GM12878 (cell line): ENCODE data around the gene MRPL36. TPM values are rescaled to one million over a fixed set of nuclear protein-coding genes. Genes with fewer than 3 reads are reported as not detected.

ENCODE experiments used
- ATAC-seq: fragments of 200-7000 bp; cut with Tn5 transposase; 3 replicates; pipeline ENCODE4 v1.9.1; 2020; ENCODE audit warnings: mild to moderate bottlenecking, moderate library complexity
- BruUV-seq: library from RNA; stranded (reverse); fragments of 400-500 nt; replicated peaks from 2 replicates; lab custom pipeline; 2021; lab: Mats Ljungman, UMichigan
- CTCF ChIA-PET: fragments of 300-600 bp; sonication (Branson Sonifier 250); formaldehyde crosslinking; extraction: SDS; loops from one replicate; lab custom pipeline; 2021; ENCODE audit warnings: inconsistent platforms; lab: Yijun Ruan, JAX
- POLR2A ChIA-PET: fragments of 350-600 bp; formaldehyde crosslinking; extraction: SDS; loops from one replicate; lab custom pipeline; 2021; ENCODE audit warnings: inconsistent platforms; lab: Charles Lee
- RAD21 ChIA-PET: fragments of 300-600 bp; sonication (Branson Sonifier 250); formaldehyde crosslinking; loops from one replicate; lab custom pipeline; 2023; ENCODE audit warnings: antibody characterized with exemption; ENCODE audit not compliant: unreplicated experiment; lab: Charles Lee
- SMC1A ChIA-PET: fragments of 300-600 bp; sonication (Branson Sonifier 250); formaldehyde crosslinking; loops from one replicate; lab custom pipeline; 2023; ENCODE audit not compliant: unreplicated experiment, uncharacterized antibody; lab: Charles Lee
- DNase-seq: peaks from one replicate; pipeline ENCODE4 v3.0.0-alpha.2; 2011; ENCODE audit warnings: low read depth, low spot score
- FAIRE-seq: peaks from 3 replicates; lab custom pipeline; 2011; peaks lifted over from hg19 to GRCh38; lab: Jason Lieb, UNC
- H2AFZ ChIP-seq: 2 replicates; pipeline ENCODE4 v1.6.0; 2011; ENCODE audit warnings: low read depth, low read length, control low read depth; ENCODE audit not compliant: control insufficient read depth
- H3K27ac ChIP-seq: 2 replicates; pipeline ENCODE4 v1.5.1; 2011; ENCODE audit warnings: control low read depth; ENCODE audit not compliant: control insufficient read depth, insufficient read depth
- H3K27me3 ChIP-seq, 2 experiments: replicated peaks in 1 of 2; 2 replicates each; pipeline versions ENCODE4 v1.6.0 to v1.6.1; 2011; ENCODE audit warnings: low read length in 1 of 2; ENCODE audit not compliant: control insufficient read depth in 2 of 2, insufficient read depth in 2 of 2
- H3K36me3 ChIP-seq, 2 experiments: 2 replicates each; pipeline ENCODE4 v1.5.1; 2011; ENCODE audit warnings: low read length in 1 of 2; ENCODE audit not compliant: control insufficient read depth in 2 of 2, insufficient read depth in 2 of 2
- H3K4me1 ChIP-seq: 2 replicates; pipeline ENCODE4 v1.6.1; 2011; ENCODE audit warnings: mild to moderate bottlenecking, low read length, moderate library complexity, mixed read lengths; ENCODE audit not compliant: control insufficient read depth, insufficient read depth
- H3K4me2 ChIP-seq: 2 replicates; pipeline ENCODE4 v1.6.0; 2011; ENCODE audit warnings: control low read depth; ENCODE audit not compliant: control insufficient read depth, insufficient read depth
- H3K4me3 ChIP-seq: fragments of 200-600 bp; sonication (generic); 2 replicates; pipeline ENCODE4 v1.5.1; 2016
- H3K79me2 ChIP-seq: 2 replicates; pipeline ENCODE4 v1.6.0; 2011; ENCODE audit warnings: low read length; ENCODE audit not compliant: control insufficient read depth, insufficient read depth
- H3K9ac ChIP-seq: 2 replicates; pipeline ENCODE4 v1.8.0; 2011; ENCODE audit warnings: low read length, control low read depth, mixed read lengths; ENCODE audit not compliant: control insufficient read depth, insufficient read depth
- H3K9me3 ChIP-seq: replicated peaks from 3 replicates; pipeline ENCODE4 v1.5.1; 2011; ENCODE audit warnings: mild to moderate bottlenecking, low read length; ENCODE audit not compliant: control insufficient read depth, insufficient read depth
- H4K20me1 ChIP-seq: 2 replicates; pipeline ENCODE4 v1.6.0; 2011; ENCODE audit not compliant: control insufficient read depth, insufficient read depth
- ATF7 ChIP-seq: fragments of 450-650 bp; IDR thresholded peaks from 2 replicates; pipeline ENCODE4 v1.6.1; 2016; ENCODE audit warnings: low read depth, mild to moderate bottlenecking
- EP300 ChIP-seq, 2 experiments: fragments of 150-350 bp in 1 of 2; IDR thresholded peaks; 2 replicates each; pipeline ENCODE4 v1.6.1; 2011 to 2012; ENCODE audit warnings: low read depth in 2 of 2, low read length in 2 of 2, borderline replicate concordance in 1 of 2, improper control_type of control experiment in 1 of 2, inconsistent platforms in 1 of 2; ENCODE audit not compliant: control insufficient read depth in 1 of 2
- EZH2 ChIP-seq: IDR thresholded peaks from 2 replicates; pipeline ENCODE4 v1.6.1; 2012; ENCODE audit warnings: low read depth, mild to moderate bottlenecking, control low read depth, inconsistent platforms, low read length, borderline replicate concordance; ENCODE audit not compliant: control insufficient read depth
- FOS ChIP-seq: IDR thresholded peaks from 3 replicates; pipeline ENCODE4 v1.6.1; 2011; ENCODE audit warnings: borderline replicate concordance; ENCODE audit not compliant: insufficient read length; ENCODE audit errors: extremely low read depth
- FOXM1 ChIP-seq: IDR thresholded peaks from 2 replicates; pipeline ENCODE4 v1.6.1; 2012; ENCODE audit warnings: low read depth, mild to moderate bottlenecking, inconsistent platforms, low read length, moderate library complexity
- HDAC2 ChIP-seq: fragments of 200-600 bp; sonication (generic); IDR thresholded peaks from 2 replicates; pipeline ENCODE4 v1.6.1; 2017
- KDM1A ChIP-seq: fragments of 200-600 bp; sonication (generic); IDR thresholded peaks from 2 replicates; pipeline ENCODE4 v1.6.1; 2016; ENCODE audit warnings: borderline replicate concordance
- MTA3 ChIP-seq: IDR thresholded peaks from 2 replicates; pipeline ENCODE4 v1.6.1; 2012; ENCODE audit warnings: low read length, inconsistent platforms, borderline replicate concordance
- PAX8 ChIP-seq: fragments of 450-650 bp; IDR thresholded peaks from 2 replicates; pipeline ENCODE4 v1.6.1; 2017; ENCODE audit warnings: mild to moderate bottlenecking, moderate library complexity
- PML ChIP-seq: IDR thresholded peaks from 2 replicates; pipeline ENCODE4 v1.6.1; 2012; ENCODE audit warnings: low read length, inconsistent platforms
- SPI1 ChIP-seq: IDR thresholded peaks from 2 replicates; pipeline ENCODE4 v1.6.1; 2011; ENCODE audit warnings: low read depth, mild to moderate bottlenecking, low read length, moderate library complexity, borderline replicate concordance; ENCODE audit not compliant: insufficient read depth
- WGBS: methylation state at CpG from one replicate; pipeline ENCODE4 v1.1.6; 2016; ENCODE audit warnings: low lambda C conversion rate; ENCODE audit not compliant: insufficient replicate concordance, insufficient coverage; ENCODE audit errors: missing lambda C conversion rate; 5-methylcytosine and 5-hydroxymethylcytosine counted together
- in situ Hi-C: fragments of 300-500 bp; cut with MboI; formaldehyde crosslinking; loops from 9 replicates; pipeline ENCODE4 v1.14.3; 2018; ENCODE audit warnings: mixed read lengths
- intact Hi-C: fragments of 100-400 bp; cut with micrococcal nuclease; formaldehyde crosslinking; loops from one replicate; pipeline ENCODE4 v1.14.2; 2022; ENCODE audit not compliant: unreplicated experiment
- polyA plus RNA-seq, 11 experiments: library from polyadenylated mRNA; depleted of rRNA in 4 of 11; unstranded in 6 of 11; stranded (reverse) in 5 of 11; fragments of >200 nt; fragmentation: Nextera tagmentation in 4 of 11; fragmentation: Illumina TruSeq in 1 of 11; extraction: Ambion mirVana in 4 of 11; extraction: Trizol in 1 of 11; gene quantifications; 1 replicate in 1 of 11; 2 replicates in 10 of 11; pipeline versions ENCODE4 v1.2.1 to v1.2.3, GENCODE V29; 2011 to 2016; ENCODE audit warnings: inconsistent platforms in 2 of 11, missing spikeins in 2 of 11, low read depth in 1 of 11
- total RNA-seq, 4 experiments: library from RNA; depleted of rRNA in 3 of 4; stranded (reverse); fragments of >200 nt in 3 of 4; fragmentation: Illumina TruSeq in 1 of 4; extraction: Trizol in 1 of 4; gene quantifications; 2 replicates each; pipeline versions ENCODE4 v1.2.1 to v1.2.3, GENCODE V29; 2013 to 2021
- TF ChIP-seq, protein P1 (sequence below): fragments of 450-650 bp; formaldehyde crosslinking; IDR thresholded peaks from 2 replicates; pipeline ENCODE4 v1.4.0; 2022; ENCODE audit warnings: mild to moderate bottlenecking, moderate library complexity
- TF ChIP-seq, protein P2 (sequence below): fragments of 450-650 bp; IDR thresholded peaks from 2 replicates; pipeline ENCODE4 v1.6.1; 2017; ENCODE audit warnings: borderline replicate concordance

Gene MRPL36
- total and polyA plus RNA-seq, 10 of the 15 experiments (the other 5 are each of a cell fraction or from before 2014, with no cell fraction given), result 89.2 to 559 (median 152) TPM

DNA sequence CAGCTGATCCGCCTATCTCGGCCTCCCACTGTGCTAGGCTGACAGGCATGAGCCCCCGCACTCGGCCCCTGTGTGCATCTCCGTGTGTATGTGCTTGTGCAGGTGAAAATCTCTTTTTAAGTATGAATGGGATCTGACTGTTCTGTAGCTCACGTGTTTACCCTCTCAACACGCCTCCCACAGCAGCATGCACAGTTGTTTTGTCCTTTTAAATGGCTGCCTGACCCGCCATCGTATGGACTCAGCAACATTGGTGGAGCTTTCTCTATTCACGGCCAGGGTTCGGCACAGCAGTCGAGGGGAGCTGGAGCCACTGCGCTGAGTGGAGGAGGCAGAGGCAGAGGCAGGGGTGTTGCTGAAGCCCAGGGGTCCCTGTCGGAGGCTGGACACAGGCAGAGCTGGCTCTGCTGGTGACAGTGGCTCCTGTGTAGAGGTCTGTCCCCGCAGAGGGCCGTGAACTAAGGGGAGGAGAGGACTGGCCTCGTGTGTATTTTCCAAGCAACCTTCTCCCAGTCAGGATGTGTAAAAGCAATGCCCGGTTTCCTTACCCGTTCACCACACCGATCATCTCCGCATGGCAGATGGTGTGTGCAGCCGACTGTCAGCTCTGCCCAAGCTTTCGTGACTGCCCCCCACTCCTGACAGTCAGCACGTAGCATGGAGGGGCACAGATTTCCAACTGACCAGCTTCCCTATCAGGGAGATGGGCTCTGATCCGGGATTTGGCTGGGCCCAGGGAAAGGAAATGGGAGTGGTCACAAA is 37.3 kb downstream of the MRPL36 start:
- no TSS peak for BruUV-seq
- POLR2A ChIA-PET, result no interaction called here

More for the DNA sequence above, 37.3 kb downstream of the MRPL36 start:
- H3K36me3 ChIP-seq, result no peaks in the 10 kb centered on the region
- no peak overlapping the region for H3K4me3 ChIP-seq
- TF ChIP-seq EP300 (IDR thresholded peaks at IDR 0.05; ENCODE audit: borderline replicate concordance in 1 of 2, control insufficient read depth in 1 of 2, low read depth in 2 of 2, low read length in 2 of 2) (no peak), FOS (no peak), FOXM1 (no peak), PAX8 (no peak), SPI1 (no peak), KDM1A (no peak), HDAC2 (no peak), EZH2 (no peak), MTA3 (no peak), PML (no peak), ATF7 (no peak)
- TF ChIP-seq, protein P1, sequence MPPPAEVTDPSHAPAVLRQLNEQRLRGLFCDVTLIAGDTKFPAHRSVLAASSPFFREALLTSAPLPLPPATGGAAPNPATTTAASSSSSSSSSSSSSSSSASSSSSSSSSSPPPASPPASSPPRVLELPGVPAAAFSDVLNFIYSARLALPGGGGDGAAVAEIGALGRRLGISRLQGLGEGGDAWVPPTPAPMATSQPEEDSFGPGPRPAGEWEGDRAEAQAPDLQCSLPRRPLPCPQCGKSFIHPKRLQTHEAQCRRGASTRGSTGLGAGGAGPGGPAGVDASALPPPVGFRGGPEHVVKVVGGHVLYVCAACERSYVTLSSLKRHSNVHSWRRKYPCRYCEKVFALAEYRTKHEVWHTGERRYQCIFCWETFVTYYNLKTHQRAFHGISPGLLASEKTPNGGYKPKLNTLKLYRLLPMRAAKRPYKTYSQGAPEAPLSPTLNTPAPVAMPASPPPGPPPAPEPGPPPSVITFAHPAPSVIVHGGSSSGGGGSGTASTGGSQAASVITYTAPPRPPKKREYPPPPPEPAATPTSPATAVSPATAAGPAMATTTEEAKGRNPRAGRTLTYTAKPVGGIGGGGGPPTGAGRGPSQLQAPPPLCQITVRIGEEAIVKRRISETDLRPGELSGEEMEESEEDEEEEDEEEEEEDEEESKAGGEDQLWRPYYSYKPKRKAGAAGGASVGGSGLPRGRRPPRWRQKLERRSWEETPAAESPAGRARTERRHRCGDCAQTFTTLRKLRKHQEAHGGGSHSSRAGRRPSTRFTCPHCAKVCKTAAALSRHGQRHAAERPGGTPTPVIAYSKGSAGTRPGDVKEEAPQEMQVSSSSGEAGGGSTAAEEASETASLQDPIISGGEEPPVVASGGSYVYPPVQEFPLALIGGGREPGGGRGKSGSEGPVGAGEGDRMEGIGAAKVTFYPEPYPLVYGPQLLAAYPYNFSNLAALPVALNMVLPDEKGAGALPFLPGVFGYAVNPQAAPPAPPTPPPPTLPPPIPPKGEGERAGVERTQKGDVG (CRISPR knock-in tag), result no peak
- TF ChIP-seq, protein P2, sequence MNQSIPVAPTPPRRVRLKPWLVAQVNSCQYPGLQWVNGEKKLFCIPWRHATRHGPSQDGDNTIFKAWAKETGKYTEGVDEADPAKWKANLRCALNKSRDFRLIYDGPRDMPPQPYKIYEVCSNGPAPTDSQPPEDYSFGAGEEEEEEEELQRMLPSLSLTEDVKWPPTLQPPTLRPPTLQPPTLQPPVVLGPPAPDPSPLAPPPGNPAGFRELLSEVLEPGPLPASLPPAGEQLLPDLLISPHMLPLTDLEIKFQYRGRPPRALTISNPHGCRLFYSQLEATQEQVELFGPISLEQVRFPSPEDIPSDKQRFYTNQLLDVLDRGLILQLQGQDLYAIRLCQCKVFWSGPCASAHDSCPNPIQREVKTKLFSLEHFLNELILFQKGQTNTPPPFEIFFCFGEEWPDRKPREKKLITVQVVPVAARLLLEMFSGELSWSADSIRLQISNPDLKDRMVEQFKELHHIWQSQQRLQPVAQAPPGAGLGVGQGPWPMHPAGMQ, result no peak
- H3K4me1 ChIP-seq, result no peaks in the 10 kb centered on the region
- SMC1A ChIA-PET, result interaction anchor here (0.6 to 1.8 kb wide), 3 partner anchors 30 to 57 kb away, joined by 3 to 6 read pairs (median 4); partner anchors contain the start of gene NDUFS6
- no peak overlapping the region for H3K9ac ChIP-seq
- no peak for ATAC-seq
- 50% methylated on average over 25 of the region's 25 CpGs for WGBS
- CTCF ChIA-PET, result interaction anchor here (1.2 to 3.0 kb wide), 5 partner anchors 11 to 278 kb away, joined by 3 to 18 read pairs (median 5); partner anchors contain the start of gene NDUFS6
- FAIRE-seq, result no peak
- H3K4me2 ChIP-seq, result no peak overlapping the region
- in situ Hi-C loops, result no loop called here
- RAD21 ChIA-PET, result interaction anchor here (1.1 to 3.9 kb wide), 3 partner anchors 12 to 39 kb away, joined by 3 to 12 read pairs (median 7); partner anchors contain the start of gene NDUFS6
- H3K27ac ChIP-seq, result no peak overlapping the region
- DNase-seq, result no peak
- no peaks in the 10 kb centered on the region for H3K79me2 ChIP-seq
- no peak overlapping the region for H2AFZ ChIP-seq
- H4K20me1 ChIP-seq, result no peaks in the 10 kb centered on the region
- peaks cover 0 to 3% of the 10 kb centered on the region in 2 experiments; a peak in 2 of 4 replicates for H3K27me3 ChIP-seq
- no peaks in the 10 kb centered on the region; the same call in 1 of the 3 replicates for H3K9me3 ChIP-seq
- intact Hi-C loops, result loop anchor here (2.0 to 5.0 kb wide), 2 partner anchors 40 to 276 kb away; partner anchors contain the start of gene NDUFS6
